ENCODE data around the gene IFRD2. TPM values are rescaled to one million over a fixed set of nuclear protein-coding genes. Genes with fewer than 3 reads are reported as not detected.
A peak's percentile ranks its signal among the peaks of the same experiment; 100 is the strongest.

The IFRD2 gene
- total and polyA plus RNA-seq, 9 of the 15 experiments (the other 6 are each of a cell fraction or from before 2014, with no cell fraction given), result 30.5 to 115 (median 52.8) TPM

DNA sequence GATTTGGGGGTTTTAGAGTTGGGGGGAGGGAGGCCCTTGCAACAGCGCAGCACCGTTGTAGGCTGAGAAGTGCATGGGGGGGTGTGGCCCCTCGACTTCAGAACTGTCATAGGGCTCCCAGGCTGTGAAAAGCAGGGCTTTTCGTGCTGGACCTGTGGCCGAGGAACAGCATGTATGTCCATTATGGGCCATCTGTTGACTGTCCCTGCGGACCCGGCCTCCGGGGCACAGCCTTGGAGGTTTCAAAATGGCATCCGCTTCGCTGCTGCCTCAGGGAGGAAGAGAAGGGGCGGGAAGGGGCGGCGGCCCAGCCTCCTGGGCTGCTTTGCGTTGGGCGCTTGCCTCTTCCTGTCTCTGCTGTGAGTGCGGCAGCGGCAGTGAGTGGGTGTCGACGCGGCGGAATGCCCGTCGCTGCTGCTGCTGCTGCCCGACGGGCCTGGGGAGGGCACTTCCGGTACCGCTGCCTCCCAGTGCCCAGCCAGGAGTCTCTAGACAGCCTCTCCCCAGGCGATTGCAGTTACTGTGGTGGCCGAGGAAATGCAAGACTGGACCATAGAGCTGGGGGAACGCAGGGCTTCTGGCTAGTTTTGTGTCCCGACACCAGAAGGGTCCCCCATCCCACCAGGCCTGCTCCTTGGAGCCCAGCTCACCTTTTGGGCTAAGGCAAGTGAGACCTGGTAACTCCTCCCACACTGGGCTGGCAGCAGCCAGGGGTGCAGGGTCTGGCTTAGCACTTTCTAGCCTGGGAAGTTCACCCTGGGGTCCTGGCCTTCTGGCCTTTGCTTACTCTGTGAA lies 54.3 kb downstream of the IFRD2 start:
- peaks cover 4% of the 10 kb centered on the region; the same call in 1 of the 3 replicates for H3K36me3 ChIP-seq (ENCODE audit: control insufficient read depth, insufficient read depth, low read length)
- 0 out of 3 replicates have a peak overlapping the region, but pooled peaks have one; percentile 8 for H3K27ac ChIP-seq (ENCODE audit: extremely low read depth, low read depth, low read length)
- H4K20me1 ChIP-seq (replicated peaks; ENCODE audit: control insufficient read depth, insufficient read depth, low read length), result no peaks in the 10 kb centered on the region
- H3K4me2 ChIP-seq (ENCODE audit: insufficient read depth, low read length), result peak overlapping the region; percentile 80
- in situ Hi-C loops (cut with MboI) (no loop called here), intact Hi-C loops (cut with micrococcal nuclease) (no loop called here)
- peak in 2 of 4 experiments; percentile 20 to 49 for DNase-seq (ENCODE audit: extremely low read depth in 1 of 4, low spot score in 3 of 4)
- no peaks in the 10 kb centered on the region for H3K9me3 ChIP-seq (replicated peaks; ENCODE audit: control insufficient read depth, insufficient read depth, low read depth, low read length)
- H3K4me1 ChIP-seq (replicated peaks in 1 of 2; ENCODE audit: control insufficient read depth in 2 of 2, insufficient read depth in 2 of 2, low read length in 2 of 2), result peaks cover 44 to 73% of the 10 kb centered on the region in 2 experiments
- POLR2A ChIA-PET, result interaction anchor here (0.6 kb wide), 1 partner anchor 1180 kb away, joined by 3 read pairs; no protein-coding TSS in a partner anchor
- 30% methylated on average over 5 of the region's 31 CpGs for WGBS (ENCODE audit: insufficient coverage, low coverage, missing lambda C conversion rate)
- CTCF ChIA-PET (ENCODE audit: low intra/inter-chr PET ratio), result no interaction called here
- peak overlapping the region; percentile 73 for H3K4me3 ChIP-seq
- H3K9me1 ChIP-seq (ENCODE audit: control insufficient read depth, insufficient read depth, low read length), result no peaks in the 10 kb centered on the region
- no TSS peak for BruUV-seq (replicated peaks)
- no peak for FAIRE-seq
- ATAC-seq, result no peak
- peak overlapping the region; percentile 30 to 95 for H3K9ac ChIP-seq (ENCODE audit: insufficient read depth in 1 of 2, low read depth in 2 of 2, low read length in 2 of 2)
- H3K27me3 ChIP-seq (ENCODE audit: control insufficient read depth in 2 of 2, insufficient read depth in 2 of 2, low read length in 2 of 2), result no peaks in the 10 kb centered on the region
- peaks cover 39% of the 10 kb centered on the region for H3K79me2 ChIP-seq (ENCODE audit: control insufficient read depth, insufficient read depth, low read length)
- H2AFZ ChIP-seq (ENCODE audit: low read depth, low read length), result no peak overlapping the region
- TF ChIP-seq, protein P1, sequence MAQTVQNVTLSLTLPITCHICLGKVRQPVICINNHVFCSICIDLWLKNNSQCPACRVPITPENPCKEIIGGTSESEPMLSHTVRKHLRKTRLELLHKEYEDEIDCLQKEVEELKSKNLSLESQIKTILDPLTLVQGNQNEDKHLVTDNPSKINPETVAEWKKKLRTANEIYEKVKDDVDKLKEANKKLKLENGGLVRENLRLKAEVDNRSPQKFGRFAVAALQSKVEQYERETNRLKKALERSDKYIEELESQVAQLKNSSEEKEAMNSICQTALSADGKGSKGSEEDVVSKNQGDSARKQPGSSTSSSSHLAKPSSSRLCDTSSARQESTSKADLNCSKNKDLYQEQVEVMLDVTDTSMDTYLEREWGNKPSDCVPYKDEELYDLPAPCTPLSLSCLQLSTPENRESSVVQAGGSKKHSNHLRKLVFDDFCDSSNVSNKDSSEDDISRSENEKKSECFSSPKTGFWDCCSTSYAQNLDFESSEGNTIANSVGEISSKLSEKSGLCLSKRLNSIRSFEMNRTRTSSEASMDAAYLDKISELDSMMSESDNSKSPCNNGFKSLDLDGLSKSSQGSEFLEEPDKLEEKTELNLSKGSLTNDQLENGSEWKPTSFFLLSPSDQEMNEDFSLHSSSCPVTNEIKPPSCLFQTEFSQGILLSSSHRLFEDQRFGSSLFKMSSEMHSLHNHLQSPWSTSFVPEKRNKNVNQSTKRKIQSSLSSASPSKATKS (CRISPR knock-in tag; IDR thresholded peaks at IDR 0.05), result no peak
- TF ChIP-seq YBX1 (IDR thresholded peaks at IDR 0.05) (no peak), POLR2G (IDR thresholded peaks at IDR 0.05; ENCODE audit: low read depth, low read length) (peak; percentile 57), SRSF7 (optimal IDR thresholded peaks at IDR 0.05; ENCODE audit: low read depth, low read length) (no peak), PHF8 (IDR thresholded peaks at IDR 0.05; ENCODE audit: borderline replicate concordance, low read length) (peak; percentile 9; the same call in 1 of the 2 replicates), RBFOX2 (IDR thresholded peaks at IDR 0.05; ENCODE audit: low read depth, low read length) (peak; percentile 43), YY1 (IDR thresholded peaks at IDR 0.05; ENCODE audit: borderline replicate concordance in 1 of 3, control insufficient read depth in 1 of 3, extremely low read depth in 1 of 3, insufficient read depth in 3 of 3, insufficient read length in 1 of 3, insufficient replicate concordance in 2 of 3, low read depth in 1 of 3, low read length in 2 of 3) (peak; percentile 7 to 77 (median 68)), KAT2B (IDR thresholded peaks at IDR 0.05; ENCODE audit: low read depth, low read length) (no peak)
- TF ChIP-seq, protein P2, sequence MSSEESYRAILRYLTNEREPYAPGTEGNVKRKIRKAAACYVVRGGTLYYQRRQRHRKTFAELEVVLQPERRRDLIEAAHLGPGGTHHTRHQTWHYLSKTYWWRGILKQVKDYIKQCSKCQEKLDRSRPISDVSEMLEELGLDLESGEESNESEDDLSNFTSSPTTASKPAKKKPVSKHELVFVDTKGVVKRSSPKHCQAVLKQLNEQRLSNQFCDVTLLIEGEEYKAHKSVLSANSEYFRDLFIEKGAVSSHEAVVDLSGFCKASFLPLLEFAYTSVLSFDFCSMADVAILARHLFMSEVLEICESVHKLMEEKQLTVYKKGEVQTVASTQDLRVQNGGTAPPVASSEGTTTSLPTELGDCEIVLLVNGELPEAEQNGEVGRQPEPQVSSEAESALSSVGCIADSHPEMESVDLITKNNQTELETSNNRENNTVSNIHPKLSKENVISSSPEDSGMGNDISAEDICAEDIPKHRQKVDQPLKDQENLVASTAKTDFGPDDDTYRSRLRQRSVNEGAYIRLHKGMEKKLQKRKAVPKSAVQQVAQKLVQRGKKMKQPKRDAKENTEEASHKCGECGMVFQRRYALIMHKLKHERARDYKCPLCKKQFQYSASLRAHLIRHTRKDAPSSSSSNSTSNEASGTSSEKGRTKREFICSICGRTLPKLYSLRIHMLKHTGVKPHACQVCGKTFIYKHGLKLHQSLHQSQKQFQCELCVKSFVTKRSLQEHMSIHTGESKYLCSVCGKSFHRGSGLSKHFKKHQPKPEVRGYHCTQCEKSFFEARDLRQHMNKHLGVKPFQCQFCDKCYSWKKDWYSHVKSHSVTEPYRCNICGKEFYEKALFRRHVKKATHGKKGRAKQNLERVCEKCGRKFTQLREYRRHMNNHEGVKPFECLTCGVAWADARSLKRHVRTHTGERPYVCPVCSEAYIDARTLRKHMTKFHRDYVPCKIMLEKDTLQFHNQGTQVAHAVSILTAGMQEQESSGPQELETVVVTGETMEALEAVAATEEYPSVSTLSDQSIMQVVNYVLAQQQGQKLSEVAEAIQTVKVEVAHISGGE (CRISPR knock-in tag; IDR thresholded peaks at IDR 0.05), result peak in 1 of 3 experiments; percentile 68; a peak in 1 of 6 replicates
